Inflammatory macrophage treated with lipopolysaccharide for 1 hour (primary cell): Measurements from ENCODE around the gene KLHL6.
"Not testable (repeated sequence)": the region's sequence is repeated elsewhere in the genome, so short reads cannot be mapped to it uniquely, and the experiment has no call there.

Experiments
- DNase-seq, 2 donors: peaks; one replicate each; pipeline ENCODE4 v3.0.0-alpha.2; 2020 to 2022

Gene KLHL6

GRCh38 chr3:183529185-183529584 is 26.3 kb downstream of the KLHL6 start:
- no peak for DNase-seq

GRCh38 chr3:183528758-183529157 is 26.7 kb downstream of the KLHL6 start:
- DNase-seq, result not testable (repeated sequence)

- DNase-seq, result no peak
These were observed 27.8 kb downstream of the KLHL6 start for GRCh38 chr3:183527428-183528379.

- no peak for DNase-seq
These were observed 28.6 kb downstream of the KLHL6 start for GRCh38 chr3:183526838-183527427.

GRCh38 chr3:183524476-183524875 is 31.0 kb downstream of the KLHL6 start:
- no peak for DNase-seq

- DNase-seq, result not testable (repeated sequence)
These were observed 34.6 kb downstream of the KLHL6 start for GRCh38 chr3:183520741-183521556.

- not testable (repeated sequence) for DNase-seq
These were observed 35.2 kb downstream of the KLHL6 start for GRCh38 chr3:183520295-183520694.

GRCh38 chr3:183519891-183520290 is 35.6 kb downstream of the KLHL6 start:
- no peak for DNase-seq

GRCh38 chr3:183518491-183519251 is 36.8 kb downstream of the KLHL6 start:
- no peak for DNase-seq

GRCh38 chr3:183517607-183518006 is 37.9 kb downstream of the KLHL6 start:
- no peak for DNase-seq

GRCh38 chr3:183515968-183516851 is 39.3 kb downstream of the KLHL6 start:
- peak; percentile 60 to 96 for DNase-seq

GRCh38 chr3:183514021-183514420 is 41.5 kb downstream of the KLHL6 start:
- no peak for DNase-seq

- peak; percentile 73 to 82 for DNase-seq
These were observed 42.3 kb downstream of the KLHL6 start for GRCh38 chr3:183513046-183513706.

- DNase-seq, result peak in 1 of 2 donors; percentile 70
These were observed 44.0 kb downstream of the KLHL6 start for GRCh38 chr3:183511286-183512131.

- peak; percentile 65 to 73 for DNase-seq
These were observed 46.7 kb downstream of the KLHL6 start for GRCh38 chr3:183508821-183509220.

- no peak for DNase-seq
These were observed 48.0 kb downstream of the KLHL6 start for GRCh38 chr3:183507551-183507950.

- peak; percentile 79 to 94 for DNase-seq
These were observed 48.7 kb downstream of the KLHL6 start for GRCh38 chr3:183506674-183507320.

GRCh38 chr3:183504597-183504996 is 50.9 kb downstream of the KLHL6 start:
- no peak for DNase-seq

GRCh38 chr3:183503746-183504145 is 51.8 kb downstream of the KLHL6 start:
- DNase-seq, result no peak
